ENCODE data around the gene RNF152. TPM values are rescaled to one million over a fixed set of nuclear protein-coding genes. Genes with fewer than 3 reads are reported as not detected.
"Not testable (repeated sequence)": the region's sequence is repeated elsewhere in the genome, so short reads cannot be mapped to it uniquely, and the experiment has no call there.

Gene RNF152
- total RNA-seq, 1 donor from 2014 or later, result 17.2 TPM

DNA sequence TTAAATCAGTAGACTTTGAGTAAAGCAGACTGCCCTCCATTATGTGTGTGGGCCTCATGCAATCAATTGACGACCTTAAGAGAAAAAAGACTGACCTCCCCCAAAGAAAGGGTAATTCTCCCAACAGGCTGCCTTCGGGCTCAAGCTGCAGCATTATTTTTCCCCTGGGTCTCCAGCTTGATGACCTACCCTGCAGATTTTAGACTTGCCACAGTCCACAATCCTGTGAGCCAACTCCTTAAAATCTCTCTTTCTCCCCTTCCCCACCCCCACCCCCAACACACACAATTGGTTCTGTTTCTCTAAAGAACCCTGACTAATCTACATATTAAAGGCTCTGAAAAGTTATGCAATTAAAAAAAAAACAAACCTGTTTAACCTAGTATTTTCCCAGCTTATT lies 89.4 kb downstream of the RNF152 start:
- H3K9me3 ChIP-seq (ENCODE audit: control insufficient read depth in 3 of 3, low read length in 3 of 3), result no peaks in the 10 kb centered on the region
- H3K4me1 ChIP-seq (ENCODE audit: control insufficient read depth in 3 of 3, insufficient read depth in 3 of 3, low read length in 3 of 3), result no peaks in the 10 kb centered on the region
- H3K9ac ChIP-seq (ENCODE audit: low read depth in 1 of 3, low read length in 3 of 3), result no peak overlapping the region
- H3K27me3 ChIP-seq (ENCODE audit: control insufficient read depth in 3 of 3, insufficient read depth in 3 of 3, low read length in 3 of 3), result no peaks in the 10 kb centered on the region
- H3K27ac ChIP-seq (ENCODE audit: low read depth, low read length), result no peak overlapping the region
- no peaks in the 10 kb centered on the region for H3K36me3 ChIP-seq (ENCODE audit: control insufficient read depth in 3 of 3, insufficient read depth in 3 of 3, low read length in 3 of 3)
- no peak overlapping the region for H3K4me3 ChIP-seq (ENCODE audit: low read length in 3 of 3)

DNA sequence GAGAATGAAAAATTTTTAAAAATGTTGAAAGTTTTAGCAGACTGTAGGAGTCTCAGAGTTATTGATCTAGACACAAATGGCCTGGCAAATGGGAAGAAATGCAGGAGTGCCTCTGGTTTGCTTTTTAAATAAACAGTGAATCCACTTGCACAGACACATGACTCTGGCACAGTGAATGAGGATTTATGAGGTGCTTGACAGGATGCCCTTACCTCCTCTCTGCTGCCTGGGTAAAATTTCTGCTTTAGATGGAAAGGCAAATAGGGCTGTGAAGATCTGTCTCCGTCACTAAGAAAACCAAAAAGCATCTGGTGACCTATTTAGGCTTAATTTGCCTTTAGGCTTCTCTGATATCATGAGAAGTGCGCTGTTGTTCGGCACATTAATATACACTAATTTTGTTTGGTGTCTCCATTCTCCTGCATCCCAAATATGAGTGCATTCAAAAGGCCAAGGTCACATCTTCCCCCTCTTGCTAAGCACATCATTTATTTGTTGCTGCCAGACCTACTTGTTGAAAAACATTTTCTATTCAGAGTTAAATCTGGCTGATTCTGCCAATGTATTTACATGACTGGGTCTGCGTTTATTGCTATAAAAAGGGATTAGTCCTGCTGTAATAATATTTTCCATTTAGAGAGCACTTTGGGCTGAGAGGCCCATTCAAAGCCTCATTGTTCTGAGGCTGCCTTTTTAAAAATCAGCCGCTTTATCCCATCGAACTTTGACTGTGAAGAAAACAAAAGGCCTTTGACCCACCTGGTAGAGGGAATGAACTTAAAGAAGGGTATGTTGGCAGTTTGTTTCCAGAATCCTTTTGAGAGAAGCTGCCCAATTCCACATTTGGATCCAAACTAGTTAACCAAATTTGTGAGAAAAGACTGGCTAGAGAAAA lies 94.9 kb downstream of the RNF152 start:
- H3K4me3 ChIP-seq (ENCODE audit: low read length in 3 of 3), result no peak overlapping the region
- no peaks in the 10 kb centered on the region for H3K27me3 ChIP-seq (ENCODE audit: control insufficient read depth in 3 of 3, insufficient read depth in 3 of 3, low read length in 3 of 3)
- H3K9ac ChIP-seq (ENCODE audit: low read depth in 1 of 3, low read length in 3 of 3), result no peak overlapping the region
- no peak overlapping the region for H3K27ac ChIP-seq (ENCODE audit: low read depth, low read length)
- H3K4me1 ChIP-seq (ENCODE audit: control insufficient read depth in 3 of 3, insufficient read depth in 3 of 3, low read length in 3 of 3), result no peaks in the 10 kb centered on the region
- peaks cover 0 to 2% (median 0%) of the 10 kb centered on the region in 3 donors for H3K9me3 ChIP-seq (ENCODE audit: control insufficient read depth in 3 of 3, low read length in 3 of 3)
- H3K36me3 ChIP-seq (ENCODE audit: control insufficient read depth in 3 of 3, insufficient read depth in 3 of 3, low read length in 3 of 3), result no peaks in the 10 kb centered on the region

DNA sequence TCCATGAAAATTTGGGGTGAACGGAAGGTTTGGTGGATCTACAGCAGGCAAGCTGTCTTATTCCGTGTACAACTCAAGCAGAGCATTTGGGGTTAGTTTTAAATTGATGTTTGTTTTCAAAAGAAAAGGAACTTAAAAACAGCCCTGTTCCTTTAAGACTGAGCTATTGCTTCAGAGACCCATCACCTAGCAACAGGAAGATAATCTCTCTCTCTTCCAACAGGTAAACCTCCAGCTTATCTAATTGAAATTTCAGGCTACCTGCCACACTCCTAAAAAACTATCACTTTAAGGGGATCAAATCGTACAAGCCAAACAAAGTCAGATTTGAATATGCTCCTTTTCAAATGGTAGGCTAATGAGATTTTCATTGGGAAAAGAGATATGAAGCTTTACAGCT lies 101.8 kb downstream of the RNF152 start:
- no peaks in the 10 kb centered on the region for H3K27me3 ChIP-seq (ENCODE audit: control insufficient read depth in 3 of 3, insufficient read depth in 3 of 3, low read length in 3 of 3)
- no peak overlapping the region for H3K9ac ChIP-seq (ENCODE audit: low read depth in 1 of 3, low read length in 3 of 3)
- H3K27ac ChIP-seq (ENCODE audit: low read depth, low read length), result no peak overlapping the region
- H3K36me3 ChIP-seq (ENCODE audit: control insufficient read depth in 3 of 3, insufficient read depth in 3 of 3, low read length in 3 of 3), result no peaks in the 10 kb centered on the region
- H3K4me1 ChIP-seq (ENCODE audit: control insufficient read depth in 3 of 3, insufficient read depth in 3 of 3, low read length in 3 of 3), result no peaks in the 10 kb centered on the region
- H3K4me3 ChIP-seq (ENCODE audit: low read length in 3 of 3), result no peak overlapping the region
- H3K9me3 ChIP-seq (ENCODE audit: control insufficient read depth in 3 of 3, low read length in 3 of 3), result peaks cover 0 to 4% (median 0%) of the 10 kb centered on the region in 3 donors

GRCh38 chr18:61787011-61787670 lies 105.7 kb downstream of the RNF152 start:
- H3K4me3 ChIP-seq (ENCODE audit: low read length in 3 of 3); H3K9ac ChIP-seq (ENCODE audit: low read depth in 1 of 3, low read length in 3 of 3); H3K36me3 ChIP-seq (ENCODE audit: control insufficient read depth in 3 of 3, insufficient read depth in 3 of 3, low read length in 3 of 3); H3K4me1 ChIP-seq (ENCODE audit: control insufficient read depth in 3 of 3, insufficient read depth in 3 of 3, low read length in 3 of 3); H3K27ac ChIP-seq (ENCODE audit: low read depth, low read length); H3K9me3 ChIP-seq (ENCODE audit: control insufficient read depth in 3 of 3, low read length in 3 of 3); H3K27me3 ChIP-seq (ENCODE audit: control insufficient read depth in 3 of 3, insufficient read depth in 3 of 3, low read length in 3 of 3): not testable (repeated sequence)

DNA sequence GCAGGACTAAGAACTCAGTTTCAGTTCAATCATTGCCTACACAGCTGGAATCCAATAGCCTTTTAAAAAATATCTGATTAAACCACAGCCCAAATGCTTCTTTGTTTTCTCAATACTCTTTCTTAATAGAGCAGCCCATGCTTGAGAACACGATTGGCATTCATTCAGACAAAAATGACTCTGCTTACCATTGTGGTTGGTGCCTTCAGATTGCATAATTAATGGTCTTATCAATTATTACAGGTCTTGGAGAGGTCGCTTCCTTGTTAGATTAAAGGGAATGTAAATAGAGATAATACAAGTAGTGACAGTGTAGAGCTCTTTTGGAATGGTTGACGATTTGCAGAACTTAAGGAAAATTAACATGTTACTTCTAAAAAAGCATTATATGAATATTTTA lies 107.2 kb downstream of the RNF152 start:
- H3K4me1 ChIP-seq (ENCODE audit: control insufficient read depth in 3 of 3, insufficient read depth in 3 of 3, low read length in 3 of 3), result no peaks in the 10 kb centered on the region
- no peak overlapping the region for H3K9ac ChIP-seq (ENCODE audit: low read depth in 1 of 3, low read length in 3 of 3)

GRCh38 chr18:61784834-61785233 lies 108.0 kb downstream of the RNF152 start:
- peaks cover 0 to 4% (median 0%) of the 10 kb centered on the region in 3 donors for H3K9me3 ChIP-seq (ENCODE audit: control insufficient read depth in 3 of 3, low read length in 3 of 3)
- H3K27ac ChIP-seq (ENCODE audit: low read depth, low read length), result no peak overlapping the region
- no peak overlapping the region for H3K9ac ChIP-seq (ENCODE audit: low read depth in 1 of 3, low read length in 3 of 3)
- H3K4me3 ChIP-seq (ENCODE audit: low read length in 3 of 3), result no peak overlapping the region
- H3K27me3 ChIP-seq (ENCODE audit: control insufficient read depth in 3 of 3, insufficient read depth in 3 of 3, low read length in 3 of 3), result no peaks in the 10 kb centered on the region
- no peaks in the 10 kb centered on the region for H3K4me1 ChIP-seq (ENCODE audit: control insufficient read depth in 3 of 3, insufficient read depth in 3 of 3, low read length in 3 of 3)
- H3K36me3 ChIP-seq (ENCODE audit: control insufficient read depth in 3 of 3, insufficient read depth in 3 of 3, low read length in 3 of 3), result no peaks in the 10 kb centered on the region

More for the DNA sequence above, 107.2 kb downstream of the RNF152 start:
- Histone ChIP-seq H3K27me3 (ENCODE audit: control insufficient read depth in 3 of 3, insufficient read depth in 3 of 3, low read length in 3 of 3) (no peaks in the 10 kb centered on the region), H3K9me3 (ENCODE audit: control insufficient read depth in 3 of 3, low read length in 3 of 3) (peaks cover 0 to 4% (median 0%) of the 10 kb centered on the region in 3 donors), H3K36me3 (ENCODE audit: control insufficient read depth in 3 of 3, insufficient read depth in 3 of 3, low read length in 3 of 3) (no peaks in the 10 kb centered on the region), H3K4me3 (ENCODE audit: low read length in 3 of 3) (no peak overlapping the region), H3K27ac (ENCODE audit: low read depth, low read length) (no peak overlapping the region)

GRCh38 chr18:61782545-61782944 lies 110.3 kb downstream of the RNF152 start:
- no peak overlapping the region for H3K9ac ChIP-seq (ENCODE audit: low read depth in 1 of 3, low read length in 3 of 3)
- H3K4me3 ChIP-seq (ENCODE audit: low read length in 3 of 3), result no peak overlapping the region
- H3K36me3 ChIP-seq (ENCODE audit: control insufficient read depth in 3 of 3, insufficient read depth in 3 of 3, low read length in 3 of 3), result no peaks in the 10 kb centered on the region
- no peaks in the 10 kb centered on the region for H3K27me3 ChIP-seq (ENCODE audit: control insufficient read depth in 3 of 3, insufficient read depth in 3 of 3, low read length in 3 of 3)
- no peaks in the 10 kb centered on the region for H3K4me1 ChIP-seq (ENCODE audit: control insufficient read depth in 3 of 3, insufficient read depth in 3 of 3, low read length in 3 of 3)
- H3K27ac ChIP-seq (ENCODE audit: low read depth, low read length), result no peak overlapping the region
- peaks cover under 1 to 2% (median 2%) of the 10 kb centered on the region in 3 donors for H3K9me3 ChIP-seq (ENCODE audit: control insufficient read depth in 3 of 3, low read length in 3 of 3)

DNA sequence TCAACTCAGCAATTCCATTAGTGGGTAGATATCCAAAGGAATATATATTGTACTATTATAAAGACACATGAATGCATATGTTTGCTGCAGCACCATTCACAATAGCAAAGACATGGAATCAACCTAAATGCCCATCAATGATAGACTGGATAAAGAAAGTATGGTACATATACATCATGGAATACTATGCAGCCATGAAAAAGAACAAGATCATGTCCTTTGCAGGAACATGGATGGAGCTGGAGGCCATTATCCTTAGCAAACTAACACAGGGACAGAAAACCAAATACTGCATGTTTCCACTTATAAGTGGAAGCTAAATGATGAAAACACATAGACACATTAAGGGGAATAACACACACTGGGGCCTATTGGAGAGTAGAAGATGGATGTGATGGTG lies 116.6 kb downstream of the RNF152 start:
- H3K36me3 ChIP-seq (ENCODE audit: control insufficient read depth in 3 of 3, insufficient read depth in 3 of 3, low read length in 3 of 3); H3K4me1 ChIP-seq (ENCODE audit: control insufficient read depth in 3 of 3, insufficient read depth in 3 of 3, low read length in 3 of 3); H3K9me3 ChIP-seq (ENCODE audit: control insufficient read depth in 3 of 3, low read length in 3 of 3); H3K27ac ChIP-seq (ENCODE audit: low read depth, low read length); H3K4me3 ChIP-seq (ENCODE audit: low read length in 3 of 3); H3K9ac ChIP-seq (ENCODE audit: low read depth in 1 of 3, low read length in 3 of 3); H3K27me3 ChIP-seq (ENCODE audit: control insufficient read depth in 3 of 3, insufficient read depth in 3 of 3, low read length in 3 of 3): not testable (repeated sequence)

- Histone ChIP-seq H3K9ac (ENCODE audit: low read depth in 1 of 3, low read length in 3 of 3) (no peak overlapping the region), H3K4me3 (ENCODE audit: low read length in 3 of 3) (no peak overlapping the region), H3K27me3 (ENCODE audit: control insufficient read depth in 3 of 3, insufficient read depth in 3 of 3, low read length in 3 of 3) (no peaks in the 10 kb centered on the region), H3K36me3 (ENCODE audit: control insufficient read depth in 3 of 3, insufficient read depth in 3 of 3, low read length in 3 of 3) (no peaks in the 10 kb centered on the region), H3K27ac (ENCODE audit: low read depth, low read length) (no peak overlapping the region), H3K4me1 (ENCODE audit: control insufficient read depth in 3 of 3, insufficient read depth in 3 of 3, low read length in 3 of 3) (no peaks in the 10 kb centered on the region), H3K9me3 (ENCODE audit: control insufficient read depth in 3 of 3, low read length in 3 of 3) (peaks cover 2 to 6% (median 3%) of the 10 kb centered on the region in 3 donors)
Observed at GRCh38 chr18:61774846-61775245, 118.0 kb downstream of the RNF152 start.

- no peak overlapping the region for H3K9ac ChIP-seq (ENCODE audit: low read depth in 1 of 3, low read length in 3 of 3)
- H3K4me3 ChIP-seq (ENCODE audit: low read length in 3 of 3), result no peak overlapping the region
- H3K9me3 ChIP-seq (ENCODE audit: control insufficient read depth in 3 of 3, low read length in 3 of 3), result peaks cover 1 to 4% (median 2%) of the 10 kb centered on the region in 3 donors
- H3K4me1 ChIP-seq (ENCODE audit: control insufficient read depth in 3 of 3, insufficient read depth in 3 of 3, low read length in 3 of 3), result no peaks in the 10 kb centered on the region
- H3K36me3 ChIP-seq (ENCODE audit: control insufficient read depth in 3 of 3, insufficient read depth in 3 of 3, low read length in 3 of 3), result no peaks in the 10 kb centered on the region
- H3K27me3 ChIP-seq (ENCODE audit: control insufficient read depth in 3 of 3, insufficient read depth in 3 of 3, low read length in 3 of 3), result no peaks in the 10 kb centered on the region
- no peak overlapping the region for H3K27ac ChIP-seq (ENCODE audit: low read depth, low read length)
Observed at GRCh38 chr18:61772293-61772848, 120.4 kb downstream of the RNF152 start.
